Measurements from ENCODE around the gene CHCHD6.
A peak's percentile ranks its signal among the peaks of the same experiment; 100 is the strongest.
"Not testable (repeated sequence)": the region's sequence is repeated elsewhere in the genome, so short reads cannot be mapped to it uniquely, and the experiment has no call there.

CHCHD6 gene

GRCh38 chr3:126782536-126782935 lies 78.5 kb downstream of the CHCHD6 start:
- no peak for TF ChIP-seq CTCF (IDR thresholded peaks at IDR 0.05; ENCODE audit: low read length, missing control alignments)
- DNase-seq (ENCODE audit: low read depth) = peak; percentile 82
- H3K4me3 ChIP-seq (replicated peaks; ENCODE audit: low read depth, low read length) = no peak overlapping the region

- no peak overlapping the region for H3K4me3 ChIP-seq (replicated peaks; ENCODE audit: low read depth, low read length)
- DNase-seq (ENCODE audit: low read depth) = no peak
These were observed 80.2 kb downstream of the CHCHD6 start for GRCh38 chr3:126784254-126784653.

GRCh38 chr3:126791320-126791719 lies 87.3 kb downstream of the CHCHD6 start:
- DNase-seq (ENCODE audit: low read depth); H3K4me3 ChIP-seq (replicated peaks; ENCODE audit: low read depth, low read length): not testable (repeated sequence)

More at GRCh38 chr3:126784254-126784653, 80.2 kb downstream of the CHCHD6 start:
- no peak for TF ChIP-seq CTCF (IDR thresholded peaks at IDR 0.05; ENCODE audit: low read length, missing control alignments)

GRCh38 chr3:126792998-126793397 lies 89.0 kb downstream of the CHCHD6 start:
- no peak for DNase-seq (ENCODE audit: low read depth)
- TF ChIP-seq CTCF (IDR thresholded peaks at IDR 0.05; ENCODE audit: low read length, missing control alignments) = no peak
- H3K4me3 ChIP-seq (replicated peaks; ENCODE audit: low read depth, low read length) = no peak overlapping the region

GRCh38 chr3:126797563-126797962 lies 93.5 kb downstream of the CHCHD6 start:
- no peak for TF ChIP-seq CTCF (IDR thresholded peaks at IDR 0.05; ENCODE audit: low read length, missing control alignments)
- no peak overlapping the region for H3K4me3 ChIP-seq (replicated peaks; ENCODE audit: low read depth, low read length)
- no peak for DNase-seq (ENCODE audit: low read depth)

GRCh38 chr3:126798521-126798920 lies 94.5 kb downstream of the CHCHD6 start:
- TF ChIP-seq CTCF (IDR thresholded peaks at IDR 0.05; ENCODE audit: low read length, missing control alignments) = no peak
- no peak for DNase-seq (ENCODE audit: low read depth)
- H3K4me3 ChIP-seq (replicated peaks; ENCODE audit: low read depth, low read length) = no peak overlapping the region

GRCh38 chr3:126799099-126799498 lies 95.1 kb downstream of the CHCHD6 start:
- no peak overlapping the region for H3K4me3 ChIP-seq (replicated peaks; ENCODE audit: low read depth, low read length)
- no peak for TF ChIP-seq CTCF (IDR thresholded peaks at IDR 0.05; ENCODE audit: low read length, missing control alignments)
- no peak for DNase-seq (ENCODE audit: low read depth)

GRCh38 chr3:126801312-126801711 lies 97.3 kb downstream of the CHCHD6 start:
- H3K4me3 ChIP-seq (replicated peaks; ENCODE audit: low read depth, low read length) = not testable (repeated sequence)

More at GRCh38 chr3:126801312-126801711, 97.3 kb downstream of the CHCHD6 start:
- not testable (repeated sequence) for DNase-seq (ENCODE audit: low read depth)
